HepG2 (cell line): ENCODE results near the gene PFAS. TPM values are rescaled to one million over a fixed set of nuclear protein-coding genes. Genes with fewer than 3 reads are reported as not detected.

Source experiments
- BATF2 ChIP-seq: sonication (generic); formaldehyde crosslinking; IDR thresholded peaks from 2 replicates; pipeline ENCODE4 v1.8.0; 2022; ENCODE audit warnings: mild to moderate bottlenecking, missing genetic modification reagents, moderate library complexity
- BORCS8-MEF2B ChIP-seq: sonication (generic); formaldehyde crosslinking; IDR thresholded peaks from 2 replicates; pipeline ENCODE4 v1.8.0; 2022; ENCODE audit warnings: mild to moderate bottlenecking, missing genetic modification reagents
- MNT ChIP-seq: fragments of 450-650 bp; IDR thresholded peaks from 2 replicates; pipeline ENCODE4 v1.6.1; 2016
- MXD1 ChIP-seq: sonication (generic); formaldehyde crosslinking; IDR thresholded peaks from 2 replicates; pipeline ENCODE4 v1.4.0; 2020; ENCODE audit warnings: mild to moderate bottlenecking, missing genetic modification reagents
- NR0B2 ChIP-seq: sonication (generic); formaldehyde crosslinking; IDR thresholded peaks from 2 replicates; pipeline ENCODE4 v1.4.0; 2020; ENCODE audit warnings: mild to moderate bottlenecking, missing genetic modification reagents
- RFX3 ChIP-seq: IDR thresholded peaks from 2 replicates; pipeline ENCODE4 v1.6.1; 2016; ENCODE audit warnings: missing biosample characterization, missing genetic modification reagents
- ZBTB40 ChIP-seq, 2 experiments: fragments of 450-650 bp in 1 of 2; sonication (generic) in 1 of 2; formaldehyde crosslinking in 1 of 2; IDR thresholded peaks; 2 replicates each; pipeline versions ENCODE4 v1.6.1 to v1.8.0; 2016 to 2022; ENCODE audit warnings: antibody characterized with exemption in 1 of 2, mild to moderate bottlenecking in 1 of 2, missing genetic modification reagents in 1 of 2
- ZNF589 ChIP-seq: sonication (generic); formaldehyde crosslinking; conservative IDR thresholded peaks from 2 replicates; pipeline ENCODE4 v1.8.0; 2022; ENCODE audit warnings: mild to moderate bottlenecking, moderate library complexity, missing genetic modification reagents
- ZNF776 ChIP-seq: sonication (generic); formaldehyde crosslinking; IDR thresholded peaks from 2 replicates; pipeline ENCODE4 v1.4.0; 2020; ENCODE audit warnings: mild to moderate bottlenecking, missing genetic modification reagents
- ZXDC ChIP-seq: sonication (generic); formaldehyde crosslinking; IDR thresholded peaks from 2 replicates; pipeline ENCODE4 v1.5.0; 2020; ENCODE audit warnings: mild to moderate bottlenecking, missing genetic modification reagents
- polyA plus RNA-seq, 8 experiments: library from polyadenylated mRNA; depleted of rRNA in 3 of 8; stranded (reverse) in 7 of 8; unstranded in 1 of 8; fragments of >200 nt; fragmentation: Illumina TruSeq in 4 of 8; extraction: Trizol in 4 of 8; gene quantifications; 2 replicates each; pipeline versions ENCODE4 v1.2.1 to v1.2.3, GENCODE V29; 2011 to 2016; ENCODE audit warnings: low read depth in 4 of 8, missing spikeins in 1 of 8, mixed read lengths in 1 of 8; ENCODE audit not compliant: insufficient read depth in 1 of 8
- total RNA-seq, 5 experiments: library from RNA; depleted of rRNA; stranded (reverse); fragments of >200 nt; fragmentation: Illumina TruSeq; extraction: Trizol; gene quantifications; 2 replicates each; pipeline ENCODE4 v1.2.3, GENCODE V29; 2016; ENCODE audit warnings: low read depth in 1 of 5

The PFAS gene
- total and polyA plus RNA-seq, 2 of the 13 experiments (the other 11 are each of a cell fraction or from before 2014, with no cell fraction given), result 49.4 to 58.2 TPM

GRCh38 chr17:8209907-8210760, 39.0 kb upstream of the PFAS start, which contains the start of gene AURKB (continued):
- TF ChIP-seq ZXDC (CRISPR knock-in tag) (0 out of 2 replicates have a peak, but pooled peaks have one; percentile 75), NR0B2 (peak; percentile 97), ZBTB40 (IDR thresholded peaks at IDR 0.05) (no peak), ZBTB40 (CRISPR knock-in tag; IDR thresholded peaks at IDR 0.05) (no peak), RFX3 (CRISPR knock-in tag) (no peak), BATF2 (CRISPR knock-in tag) (0 out of 2 replicates have a peak, but pooled peaks have one; percentile 55), ZNF589 (CRISPR knock-in tag) (peak; percentile 80; the same call in 1 of the 2 replicates), ZNF776 (CRISPR knock-in tag) (peak; percentile 44; the same call in 1 of the 2 replicates), MXD1 (CRISPR knock-in tag) (peak; percentile 98), MNT (peak; percentile 68), BORCS8-MEF2B (peak; percentile 97)
